D341Med (cell line): ENCODE measurements around the gene DYRK3.
"Not testable (repeated sequence)": the region's sequence is repeated elsewhere in the genome, so short reads cannot be mapped to it uniquely, and the experiment has no call there.

Experiments used
- DNase-seq: peaks from one replicate; pipeline ENCODE4 v3.0.0; 2012; ENCODE audit warnings: low spot score

The DYRK3 gene

DNA sequence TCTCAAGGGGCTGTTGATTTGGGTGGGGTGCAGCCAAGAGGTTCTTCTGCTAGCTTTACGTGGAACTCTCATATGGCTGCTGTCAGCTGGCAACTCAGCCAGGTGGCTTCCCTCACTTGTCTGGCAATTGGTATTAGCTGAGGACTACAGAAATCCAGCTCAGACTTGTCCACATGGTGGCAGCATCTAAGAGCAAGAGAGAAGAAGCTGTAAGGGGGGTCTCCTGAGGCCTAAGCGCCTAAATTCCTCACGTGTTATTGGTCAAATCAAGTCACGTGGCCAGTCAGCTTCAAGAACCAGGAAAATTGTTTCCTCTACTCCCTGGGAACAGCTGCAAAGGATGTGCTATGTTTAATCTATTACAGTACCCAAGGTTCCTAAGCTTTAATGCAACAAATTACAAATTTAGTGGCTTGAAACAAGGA lies 4.2 kb upstream of the DYRK3 start:
- DNase-seq, result peak; percentile 86

DNA sequence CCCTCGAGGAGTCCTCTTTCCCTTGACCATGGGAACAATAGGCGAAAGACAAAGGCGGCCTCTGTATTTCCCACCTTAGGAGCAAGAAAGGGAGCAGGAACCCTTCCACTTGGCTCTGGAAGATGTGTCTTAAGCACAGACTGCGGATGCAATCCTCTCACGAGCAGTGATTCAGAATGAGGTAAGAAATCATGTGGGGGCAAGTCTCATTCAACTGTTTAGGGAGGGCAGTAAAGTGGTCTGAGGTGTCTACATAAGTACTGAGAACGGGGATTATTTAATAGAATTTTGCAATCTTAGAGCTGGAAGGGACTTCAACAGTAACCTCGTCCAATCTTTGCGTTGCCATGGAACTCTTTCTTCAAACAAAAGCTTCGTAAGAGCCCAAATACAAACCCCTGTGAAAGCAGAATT lies 1.6 kb upstream of the DYRK3 start:
- no peak for DNase-seq

DNA sequence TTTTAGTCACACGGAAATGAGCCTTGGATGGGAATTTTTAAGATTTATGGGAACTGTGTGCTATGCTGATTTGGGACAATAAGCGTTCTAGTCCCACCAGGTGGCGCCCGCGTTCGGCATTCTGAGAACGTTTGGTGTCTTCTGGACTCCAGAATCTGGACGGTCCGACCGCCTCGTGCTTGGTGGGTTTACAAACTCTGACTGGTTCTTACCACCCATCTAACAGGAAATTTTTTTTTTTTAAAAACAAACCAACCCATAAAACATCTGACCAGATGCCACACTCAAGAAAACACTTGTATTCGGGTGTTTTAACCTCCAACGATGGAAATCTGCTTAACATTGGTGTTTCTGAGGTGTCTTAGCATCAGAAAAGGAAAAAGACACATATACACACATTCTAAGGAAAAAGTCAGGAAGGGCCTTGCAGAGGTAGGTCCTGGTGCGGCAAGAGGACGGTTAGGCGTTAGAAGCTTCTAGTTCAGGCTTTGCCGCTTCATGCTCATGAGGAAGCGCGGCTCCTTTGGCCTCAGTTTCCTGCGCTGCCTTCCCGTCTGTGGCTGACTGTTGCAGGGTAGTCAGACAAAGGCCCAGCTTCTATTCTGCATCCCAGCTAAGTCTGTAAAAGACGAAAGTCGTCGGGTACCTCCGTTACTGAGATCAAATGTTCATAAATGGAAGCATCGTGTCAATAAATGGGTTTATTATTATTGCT lies 814 bp upstream of the DYRK3 start:
- peak; percentile 72 for DNase-seq

DNA sequence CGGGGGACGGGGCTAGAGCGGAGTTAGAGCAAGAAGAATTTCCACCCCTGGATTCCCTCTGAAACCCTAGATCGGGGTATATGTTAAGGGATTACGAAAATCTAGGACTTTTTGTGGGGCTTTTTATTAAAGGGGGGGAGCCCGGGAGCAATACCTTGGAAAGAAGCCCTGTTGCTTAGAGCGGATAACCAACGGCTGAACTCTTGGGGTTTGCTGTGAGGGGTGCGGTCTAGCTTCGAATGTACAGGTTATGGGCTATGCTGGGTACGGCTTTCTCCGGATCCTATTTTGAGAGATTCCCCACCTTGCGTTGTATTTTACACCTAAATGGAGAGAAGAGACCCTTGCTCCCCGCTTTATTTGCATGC lies 626 bp downstream of the DYRK3 start:
- no peak for DNase-seq

DNA sequence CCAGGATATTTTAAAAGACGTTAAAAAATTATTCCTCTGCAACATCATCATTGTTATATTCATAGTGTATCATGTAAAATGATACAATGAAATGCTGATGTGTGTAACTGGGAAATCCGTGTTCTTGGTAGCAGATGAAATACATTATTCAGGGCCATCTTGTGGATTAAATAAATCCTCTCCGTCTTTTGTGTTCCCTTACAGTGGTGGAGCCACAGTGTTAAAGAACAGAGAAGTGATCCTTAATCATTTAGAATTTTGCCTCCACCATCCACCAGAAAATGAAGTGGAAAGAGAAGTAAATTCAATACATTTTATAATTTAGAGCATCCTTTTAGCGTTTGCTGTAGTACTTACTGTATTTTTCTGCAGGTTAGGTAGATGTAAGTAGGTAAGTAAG lies 1.3 kb downstream of the DYRK3 start:
- DNase-seq, result no peak

DNA sequence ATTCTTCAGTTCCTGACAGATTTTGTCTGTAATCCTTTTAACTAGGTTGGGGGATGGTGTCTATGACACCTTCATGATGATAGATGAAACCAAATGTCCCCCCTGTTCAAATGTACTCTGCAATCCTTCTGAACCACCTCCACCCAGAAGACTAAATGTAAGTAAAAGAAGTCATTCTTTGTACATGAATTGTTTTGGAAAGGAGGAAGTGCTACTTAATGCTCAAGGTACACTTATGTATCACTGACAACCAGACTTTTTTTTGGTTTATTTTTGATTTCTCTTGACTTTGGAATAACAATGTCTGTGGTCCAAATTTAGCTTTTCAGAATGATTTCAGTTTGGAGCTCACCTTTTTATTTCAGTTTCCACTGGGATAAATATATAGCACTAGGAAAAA lies 2.3 kb downstream of the DYRK3 start:
- no peak for DNase-seq

DNA sequence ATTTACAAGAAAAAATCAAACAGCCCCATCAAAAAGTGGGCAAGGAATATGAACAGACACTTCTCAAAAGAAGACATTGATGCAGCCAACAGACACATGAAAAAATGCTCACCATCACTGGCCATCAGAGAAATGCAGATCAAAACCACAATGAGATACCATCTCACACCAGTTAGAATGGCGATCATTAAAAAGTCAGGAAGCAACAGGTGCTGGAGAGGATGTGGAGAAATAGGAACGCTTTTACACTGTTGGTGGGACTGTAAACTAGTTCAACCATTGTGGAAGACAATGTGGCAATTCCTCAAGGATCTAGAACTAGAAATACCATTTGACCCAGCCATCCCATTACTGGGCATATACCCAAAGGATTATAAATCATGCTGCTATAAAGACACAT lies 6.7 kb downstream of the DYRK3 start:
- DNase-seq, result not testable (repeated sequence)

DNA sequence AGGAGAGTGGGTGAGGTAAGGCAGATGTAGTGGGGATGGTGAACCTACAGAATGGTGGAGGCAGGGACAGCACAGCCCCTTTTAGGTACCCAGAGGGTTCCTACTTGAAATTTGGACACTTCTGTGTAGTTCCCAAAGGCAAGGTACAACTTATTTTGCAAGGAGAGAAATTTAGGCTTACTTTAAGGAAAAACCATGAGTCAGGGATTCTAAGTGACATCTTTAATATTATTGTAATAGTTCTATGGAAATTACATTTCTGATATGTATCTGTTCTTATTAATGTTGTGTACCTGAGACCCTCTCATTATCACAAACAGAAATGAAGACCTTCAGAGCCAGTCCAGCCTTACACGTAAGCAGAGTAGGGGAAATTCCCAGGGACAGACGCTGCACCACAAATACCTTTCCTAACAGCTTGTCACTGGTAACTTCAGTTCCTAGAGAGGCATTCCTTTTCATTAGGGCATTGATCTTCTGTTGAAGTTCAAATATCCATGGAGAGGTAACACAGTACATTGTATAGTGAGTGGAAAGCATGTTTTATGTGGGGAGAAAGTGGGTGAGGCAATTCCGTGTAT lies 7.9 kb downstream of the DYRK3 start:
- DNase-seq, result no peak

DNA sequence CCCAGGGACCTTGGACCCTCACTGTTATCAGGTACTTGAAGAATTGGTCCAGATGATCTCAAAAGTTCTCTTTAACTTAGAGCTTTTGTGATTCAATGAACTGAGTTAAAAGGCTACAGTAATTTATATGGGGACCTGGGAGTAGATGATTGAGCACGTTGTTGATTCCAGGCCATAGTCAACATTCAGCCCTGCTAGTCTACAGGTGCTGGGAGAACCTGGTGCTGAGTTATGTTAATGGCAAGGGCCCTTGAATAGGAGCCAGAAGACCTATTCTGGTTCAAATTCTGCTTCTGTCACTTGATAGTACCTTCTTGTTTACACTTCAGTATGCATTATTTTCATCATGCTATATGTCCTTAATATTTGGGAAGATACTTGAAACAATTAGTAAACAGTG lies 11.2 kb downstream of the DYRK3 start:
- DNase-seq, result no peak

DNA sequence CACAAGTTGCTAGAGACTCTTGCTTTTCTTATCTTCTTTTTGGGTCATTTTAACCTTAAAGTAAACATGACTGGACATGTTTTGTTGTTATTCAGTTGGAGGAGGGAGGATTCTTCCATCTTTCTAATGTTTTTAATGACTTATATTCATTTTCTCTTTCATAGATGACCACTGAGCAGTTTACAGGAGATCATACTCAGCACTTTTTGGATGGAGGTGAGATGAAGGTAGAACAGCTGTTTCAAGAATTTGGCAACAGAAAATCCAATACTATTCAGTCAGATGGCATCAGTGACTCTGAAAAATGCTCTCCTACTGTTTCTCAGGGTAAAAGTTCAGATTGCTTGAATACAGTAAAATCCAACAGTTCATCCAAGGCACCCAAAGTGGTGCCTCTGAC lies 11.9 kb downstream of the DYRK3 start:
- no peak for DNase-seq

DNA sequence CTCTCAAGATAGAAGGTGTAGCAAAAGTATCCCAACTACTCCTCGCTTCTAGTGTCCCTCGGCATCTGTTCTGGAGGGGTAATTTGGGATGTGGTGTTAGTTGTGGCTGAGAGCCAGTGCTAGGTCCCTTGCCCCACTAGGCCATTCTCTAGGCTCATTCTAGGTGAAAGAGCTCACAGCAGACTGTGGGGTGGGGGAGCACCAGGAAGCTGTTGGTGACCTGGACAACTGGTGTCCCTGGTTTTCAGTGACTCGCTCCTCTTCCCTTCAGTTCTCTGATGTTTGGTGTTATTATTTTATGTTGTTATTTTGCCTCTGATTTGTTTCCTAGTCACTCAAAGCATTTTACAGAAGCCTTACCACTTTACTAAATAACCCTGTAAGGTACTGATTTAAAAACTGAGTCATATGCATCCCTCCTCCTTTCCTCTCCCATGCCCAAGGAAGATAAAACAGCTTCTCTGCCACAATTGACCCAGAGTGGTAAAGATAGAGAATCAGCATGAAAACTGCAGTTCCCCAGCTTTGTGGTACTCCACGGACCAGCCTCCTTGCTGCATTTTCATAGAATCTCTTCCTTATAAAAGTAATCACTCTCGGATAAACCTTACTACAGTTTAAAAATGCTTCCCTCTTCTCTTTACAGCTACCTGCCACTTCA lies 14.1 kb downstream of the DYRK3 start:
- DNase-seq, result no peak

DNA sequence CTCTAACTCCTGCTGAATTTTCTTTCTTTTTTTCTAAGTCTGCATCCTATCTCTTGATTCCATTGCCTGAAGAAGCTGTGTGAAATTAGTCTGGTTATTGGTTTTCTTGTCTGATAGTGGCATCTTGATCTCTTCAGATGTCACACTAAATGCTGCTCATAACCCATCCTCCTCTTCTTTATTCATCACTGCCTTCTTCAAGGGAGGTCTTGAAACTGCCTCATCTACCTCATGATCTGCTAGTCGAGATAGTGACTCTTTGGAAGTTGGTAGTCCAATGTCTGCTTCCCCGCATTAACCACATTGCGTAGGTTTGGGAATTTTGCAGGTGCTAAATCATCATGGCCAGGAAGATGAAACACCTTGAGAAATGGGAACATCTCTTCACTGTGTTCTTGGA lies 15.7 kb downstream of the DYRK3 start:
- no peak for DNase-seq

DNA sequence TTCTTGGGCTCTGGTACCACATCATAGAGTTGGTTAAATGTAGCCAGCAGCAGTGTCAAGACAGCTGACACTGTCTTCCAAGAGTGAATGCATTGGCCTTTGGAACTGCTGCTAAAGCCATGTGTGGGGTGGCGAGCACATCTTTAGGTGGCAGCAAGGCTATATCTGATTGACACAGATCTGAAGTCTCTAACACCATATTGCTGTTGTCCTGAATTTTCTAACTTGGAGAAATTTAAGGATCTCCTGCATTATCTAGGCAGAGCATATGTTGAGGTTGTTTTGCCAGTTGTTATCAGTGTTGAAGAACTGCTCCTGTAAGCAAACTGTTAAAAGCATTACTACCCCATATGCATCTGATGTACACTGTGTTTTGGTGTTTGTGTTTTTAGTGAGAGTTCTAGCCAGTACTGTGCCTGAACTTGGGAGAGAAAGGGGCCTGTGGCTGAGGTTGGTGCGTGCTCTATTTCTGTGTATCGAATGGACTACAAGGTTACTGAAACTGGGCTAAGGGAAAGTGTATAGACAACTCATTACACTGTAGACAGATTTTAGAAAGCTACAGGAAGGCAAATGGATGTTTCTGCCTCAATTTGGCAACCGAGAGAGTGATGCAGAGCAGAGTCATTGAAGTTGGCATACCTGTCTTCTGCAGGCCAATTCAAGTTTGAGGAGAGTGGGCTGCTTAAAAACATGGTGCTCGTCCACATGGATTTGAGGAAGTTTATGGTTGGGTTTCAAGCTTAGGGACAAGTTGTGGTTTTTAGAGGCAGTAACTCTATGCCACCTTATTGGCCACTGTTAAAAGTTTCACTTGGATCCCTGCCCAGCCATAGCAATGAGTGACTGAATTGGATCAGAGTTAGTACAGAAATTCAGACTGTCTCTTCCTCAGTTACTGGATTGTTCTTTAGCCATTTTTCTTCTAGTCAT lies 16.9 kb downstream of the DYRK3 start:
- no peak for DNase-seq

DNA sequence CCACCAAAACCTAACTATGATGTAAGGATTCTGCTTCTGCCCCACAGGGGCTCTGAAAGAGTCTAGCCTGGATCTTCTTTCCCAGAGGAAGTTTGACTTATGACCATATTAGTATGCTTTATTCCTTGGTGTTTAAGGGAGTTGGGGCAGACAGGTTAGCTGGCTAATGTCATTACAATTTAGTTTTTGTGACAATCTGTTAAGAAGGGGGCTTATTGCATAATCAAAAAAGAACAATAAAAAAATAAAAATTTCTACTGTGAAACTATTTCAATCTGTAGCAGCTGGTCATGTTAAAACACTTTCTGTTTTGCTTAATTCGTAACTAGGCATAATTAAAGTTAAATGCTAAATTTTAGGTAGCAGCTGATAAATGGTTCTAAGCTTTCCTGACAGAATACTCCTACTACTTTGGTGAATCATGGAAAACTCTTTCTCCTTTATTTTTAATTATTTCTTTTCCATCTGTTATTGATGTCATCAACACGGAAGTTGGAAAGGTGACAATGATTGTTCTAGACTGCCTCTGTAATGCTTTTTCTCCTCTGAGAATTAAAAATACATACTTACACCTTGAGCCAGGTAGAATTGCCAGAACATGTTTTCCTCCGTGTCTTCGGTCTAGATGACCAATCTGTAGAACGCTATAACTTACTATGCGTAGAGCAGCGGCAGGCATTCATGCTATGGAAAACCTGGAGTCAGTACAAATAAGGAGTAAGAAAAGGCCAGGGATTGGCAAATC lies 18.6 kb downstream of the DYRK3 start:
- no peak for DNase-seq

DNA sequence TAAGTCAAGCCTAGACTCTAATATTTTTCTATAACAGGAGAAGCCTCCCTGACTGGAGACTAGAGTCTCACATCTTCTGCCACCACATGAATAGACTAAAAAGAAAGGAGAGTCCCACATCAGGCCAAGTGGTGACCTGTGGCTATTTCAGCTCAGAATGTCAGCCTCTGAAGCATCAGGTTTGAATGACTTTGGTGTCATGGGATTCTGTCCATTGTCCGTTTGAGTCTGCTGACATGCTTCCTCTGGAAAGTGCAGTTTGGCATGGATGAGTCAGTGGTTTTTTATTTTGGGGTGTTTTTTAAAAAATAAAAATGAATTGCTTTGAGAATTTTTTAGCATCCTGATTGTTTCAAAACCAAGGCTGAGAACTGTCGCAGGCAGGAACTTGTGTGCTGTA lies 19.5 kb downstream of the DYRK3 start:
- DNase-seq, result no peak

DNA sequence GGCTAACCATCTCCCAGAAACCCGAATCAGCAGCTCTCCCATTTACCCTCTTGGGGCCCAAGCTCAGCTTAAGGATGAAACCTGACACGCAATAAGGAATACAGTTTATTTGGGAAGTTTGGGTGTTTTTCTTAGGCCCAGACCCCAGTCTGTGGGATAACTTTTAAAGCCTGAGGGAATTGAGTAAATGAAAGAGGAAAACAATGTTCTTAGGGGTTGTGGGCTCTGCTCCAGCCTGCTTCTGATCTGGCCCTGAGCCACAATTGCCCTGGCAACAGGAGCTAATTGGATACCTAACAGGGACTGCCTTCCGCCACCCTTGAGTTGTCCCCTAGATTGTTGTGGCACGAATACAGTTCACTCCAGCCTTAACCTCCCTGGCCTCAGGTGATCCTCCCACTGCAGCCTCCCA lies 20.1 kb downstream of the DYRK3 start:
- peak; percentile 60 for DNase-seq

DNA sequence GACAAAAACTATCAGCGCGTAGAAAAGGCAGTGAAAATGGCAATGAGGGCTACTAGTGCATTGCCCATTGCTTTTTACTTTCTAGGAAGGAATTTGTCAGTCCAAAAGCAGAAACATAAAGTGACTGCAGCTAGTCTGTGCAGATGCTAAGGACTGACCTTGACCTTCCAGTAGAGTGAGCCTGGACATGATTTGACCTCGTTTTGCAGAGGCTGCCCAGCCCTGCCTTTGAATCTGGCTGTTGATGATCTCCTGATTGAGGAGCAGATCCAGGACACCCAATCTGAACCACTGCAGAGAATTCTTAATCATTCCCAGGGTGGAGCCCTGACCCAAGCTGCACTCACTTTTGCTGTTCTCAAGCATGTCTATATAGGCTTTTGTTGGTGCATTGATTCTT lies 21.6 kb downstream of the DYRK3 start:
- no peak for DNase-seq

DNA sequence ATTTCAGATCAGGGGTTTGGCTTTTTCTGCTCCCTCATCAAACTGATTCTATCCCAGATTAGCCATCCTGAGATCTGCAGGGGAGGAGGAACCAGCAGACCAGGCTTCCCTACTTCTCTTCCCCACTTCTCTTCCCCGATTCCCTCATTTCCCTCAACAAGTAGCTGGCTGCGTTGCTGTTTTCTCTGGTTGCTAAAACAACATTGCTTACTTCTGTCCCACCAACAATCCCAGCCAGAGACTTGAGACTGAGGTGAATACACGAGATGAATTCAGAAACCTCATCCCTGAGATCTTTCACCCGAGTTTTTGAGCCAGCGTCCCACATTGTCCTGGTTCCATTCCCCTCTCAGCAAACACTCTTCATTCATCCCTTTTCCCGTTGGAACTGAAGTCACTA lies 22.4 kb downstream of the DYRK3 start:
- no peak for DNase-seq

DNA sequence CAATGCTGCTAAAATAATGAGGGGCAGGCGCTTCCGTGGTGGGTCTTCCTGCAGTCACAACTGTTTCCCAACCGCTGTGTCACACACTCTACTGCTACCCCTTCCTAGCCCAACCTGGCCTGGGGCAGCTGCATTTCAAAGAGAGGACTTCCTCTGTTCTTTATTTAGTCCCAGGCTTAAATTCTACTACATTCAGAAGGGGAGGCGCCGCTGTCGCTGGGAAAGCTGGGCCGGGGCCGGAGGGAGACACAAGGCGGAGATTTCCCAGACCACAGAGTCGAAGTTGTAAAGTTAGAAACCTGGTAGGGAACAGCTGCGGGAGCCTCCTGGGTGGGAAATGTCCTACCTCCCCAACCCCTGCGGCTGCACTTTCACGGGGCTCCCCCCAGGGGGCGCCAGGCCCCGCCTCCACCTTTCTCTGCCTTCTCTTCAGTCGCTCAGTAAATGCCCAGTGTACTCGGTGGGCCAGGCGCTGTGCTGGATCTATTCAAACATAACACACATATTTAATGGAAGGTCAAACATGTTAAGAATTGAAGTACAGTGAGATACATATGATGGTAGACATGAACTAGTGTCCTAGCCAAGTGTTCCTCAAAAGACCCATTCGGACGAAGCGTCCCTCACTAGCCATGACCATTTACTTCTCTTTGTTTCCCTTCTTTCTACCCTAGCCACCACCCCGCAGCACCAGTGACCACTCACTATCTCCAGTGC lies 23.1 kb downstream of the DYRK3 start:
- peak; percentile 77 for DNase-seq

DNA sequence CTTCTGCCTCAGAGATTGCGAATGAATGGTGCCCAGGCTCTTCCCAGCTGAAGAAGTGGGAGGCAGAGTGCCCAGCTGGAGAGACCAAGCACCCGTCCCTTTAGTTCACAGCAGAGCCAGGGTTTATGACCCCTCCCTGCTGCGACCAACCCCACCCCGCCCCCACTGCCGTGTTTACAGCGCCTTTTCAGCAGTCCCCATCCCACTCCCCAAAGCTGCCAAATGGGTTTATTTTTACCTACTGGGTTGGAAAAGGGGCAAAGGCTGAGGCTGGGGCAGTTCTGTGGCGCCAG lies 23.6 kb downstream of the DYRK3 start:
- no peak for DNase-seq

DNA sequence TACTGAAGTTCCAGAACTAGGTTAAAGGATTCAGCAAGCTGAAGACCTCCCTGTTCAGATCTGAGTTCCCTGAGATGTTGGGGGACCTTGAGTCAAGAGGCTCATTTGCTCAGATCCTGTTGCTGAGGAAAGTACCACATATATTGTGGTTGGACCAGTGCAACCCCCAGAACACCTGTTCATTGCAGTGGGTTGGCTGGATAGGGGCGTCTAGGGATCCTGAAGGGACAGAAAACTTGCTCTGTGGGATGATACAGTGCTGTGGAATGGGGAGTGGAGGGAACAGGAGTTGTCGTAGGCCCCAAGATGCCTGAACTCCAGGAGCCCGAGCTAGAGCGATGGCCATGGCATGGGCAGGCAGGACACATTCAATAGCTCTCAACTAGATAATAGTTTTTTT lies 24.8 kb downstream of the DYRK3 start:
- DNase-seq, result no peak
